SU-DHL-6 (cell line): Measurements from ENCODE around the gene NLGN2.

Experiments used
- H2AFZ ChIP-seq: fragments of 200-600 bp; sonication (generic); 2 replicates; pipeline ENCODE4 v1.6.1; 2014; ENCODE audit warnings: low read depth, mild to moderate bottlenecking, moderate library complexity, mixed read lengths, antibody characterized with exemption, low read length; ENCODE audit not compliant: severe bottlenecking
- H3F3A ChIP-seq: fragments of 200-600 bp; shearing (Covaris generic); 2 replicates; pipeline ENCODE4 v1.6.0; 2016; ENCODE audit warnings: antibody characterized with exemption, mild to moderate bottlenecking; ENCODE audit not compliant: insufficient read depth
- H3K27ac ChIP-seq: fragments of 200-600 bp; sonication (generic); 2 replicates; pipeline ENCODE4 v1.5.1; 2016; ENCODE audit warnings: low read depth, mild to moderate bottlenecking, low read length, moderate library complexity, mixed read lengths
- H3K27me3 ChIP-seq: fragments of 200-600 bp; sonication (generic), shearing (Covaris generic); 2 replicates; pipeline ENCODE4 v1.6.0; 2014; ENCODE audit warnings: mild to moderate bottlenecking, low read length
- H3K36me3 ChIP-seq: fragments of 200-600 bp; sonication (generic); 2 replicates; pipeline ENCODE4 v1.6.1; 2014; ENCODE audit warnings: mild to moderate bottlenecking, low read length, mixed read lengths
- H3K4me2 ChIP-seq: fragments of 300-600, 200-600 bp; shearing (Covaris generic), sonication (generic); 2 replicates; pipeline ENCODE4 v1.6.0; 2014; ENCODE audit warnings: low read length, low read depth, mild to moderate bottlenecking; ENCODE audit not compliant: poor library complexity, severe bottlenecking
- H3K4me3 ChIP-seq: fragments of 200-600 bp; sonication (generic); 2 replicates; pipeline ENCODE4 v1.5.1; 2014; ENCODE audit warnings: antibody characterized with exemption, low read length, mild to moderate bottlenecking, mixed read lengths; ENCODE audit not compliant: insufficient read depth, poor library complexity, severe bottlenecking
- H3K79me2 ChIP-seq: fragments of 200-600 bp; sonication (generic); 2 replicates; pipeline ENCODE4 v1.6.1; 2014; ENCODE audit warnings: mild to moderate bottlenecking, low read length, moderate library complexity; ENCODE audit not compliant: insufficient read depth
- H3K9ac ChIP-seq: fragments of 200-600 bp; sonication (generic); 2 replicates; pipeline ENCODE4 v1.7.0; 2014; ENCODE audit warnings: mild to moderate bottlenecking, low read length
- H3K9me2 ChIP-seq: fragments of 200-600 bp; sonication (generic); replicated peaks from 2 replicates; pipeline ENCODE4 v1.6.1; 2014; ENCODE audit warnings: low read length; ENCODE audit not compliant: insufficient read depth
- H3K9me3 ChIP-seq: fragments of 200-600 bp; sonication (generic); 2 replicates; pipeline ENCODE4 v1.6.1; 2014; ENCODE audit warnings: low read length, mixed read lengths; ENCODE audit not compliant: insufficient read depth
- H4K20me1 ChIP-seq: fragments of 200-600 bp; sonication (generic); 2 replicates; pipeline ENCODE4 v1.6.1; 2014; ENCODE audit warnings: low read depth, mild to moderate bottlenecking, antibody characterized with exemption, low read length, moderate library complexity, mixed read lengths
- CTCF ChIP-seq: fragments of 200-600 bp; sonication (generic); IDR thresholded peaks from one replicate; pipeline ENCODE4 v1.5.1; 2017; ENCODE audit warnings: antibody characterized with exemption, mild to moderate bottlenecking, low read length, moderate library complexity; ENCODE audit not compliant: insufficient read depth, poor library complexity, severe bottlenecking
- EZH2phosphoT487 ChIP-seq: fragments of 200-600 bp; sonication (generic), shearing (Covaris generic); conservative IDR thresholded peaks from 2 replicates; pipeline ENCODE4 v1.6.1; 2018; ENCODE audit warnings: mild to moderate bottlenecking, antibody characterized with exemption, low read length, moderate library complexity, mixed read lengths

NLGN2 gene

DNA sequence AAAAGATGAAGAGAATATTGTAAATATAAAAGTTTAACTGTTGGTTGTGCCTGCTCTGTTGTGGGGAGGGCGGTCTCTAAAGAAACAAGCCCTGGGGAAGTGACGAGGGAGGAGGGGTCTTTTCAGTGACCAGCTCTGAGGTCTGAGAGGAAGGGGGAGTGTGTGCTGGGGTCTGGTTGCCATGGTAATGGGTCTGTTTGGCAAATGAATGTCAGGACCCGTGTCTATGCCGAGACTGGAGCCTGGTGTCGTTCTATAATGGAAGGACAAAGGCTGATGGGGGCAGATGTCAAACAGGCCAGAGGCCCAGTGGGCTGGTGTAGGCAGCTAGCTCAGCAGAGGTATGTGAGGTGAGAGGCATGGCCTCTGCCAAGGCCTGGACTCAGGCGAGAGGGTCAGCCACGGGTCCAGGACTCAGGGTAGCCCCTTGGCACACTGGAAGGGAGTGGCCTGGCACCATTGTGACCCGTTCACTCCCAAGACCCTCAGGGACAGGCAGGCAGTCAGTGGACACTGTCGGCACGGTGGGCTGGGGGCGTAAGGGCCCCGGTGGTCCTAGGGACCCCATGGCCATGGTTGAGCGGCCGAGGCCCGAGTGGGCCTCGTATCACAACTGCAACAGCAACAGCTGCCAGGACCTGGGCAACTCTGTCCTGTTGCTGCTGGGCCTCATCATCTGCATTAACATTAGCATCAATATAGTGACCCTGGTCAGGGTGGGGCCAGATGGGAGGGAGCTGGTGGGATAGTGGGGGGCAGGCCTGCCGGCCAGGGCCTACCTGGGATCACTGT is 12.4 kb downstream of the NLGN2 start, which contains the start of gene SPEM1:
SPEM1 (plus strand) TSS at position 506 of the 792 bp plus-strand sequence; CDS start at position 567, 61 bp downstream.
- no peak for TF ChIP-seq EZH2phosphoT487
- TF ChIP-seq CTCF, result no peak
- Histone ChIP-seq H3K36me3 (no peaks in the 10 kb centered on the region), H3K79me2 (no peaks in the 10 kb centered on the region), H3K27ac (no peak within 1 kb of the TSS), H4K20me1 (no peaks in the 10 kb centered on the region), H3K27me3 (no peaks in the 10 kb centered on the region), H3K9ac (no peak within 1 kb of the TSS), H3K9me2 (no peaks in the 10 kb centered on the region), H3K4me3 (no peak within 1 kb of the TSS), H2AFZ (no peak within 1 kb of the TSS), H3F3A (no peaks in the 10 kb centered on the region), H3K4me2 (no peak within 1 kb of the TSS), H3K9me3 (no peaks in the 10 kb centered on the region)

DNA sequence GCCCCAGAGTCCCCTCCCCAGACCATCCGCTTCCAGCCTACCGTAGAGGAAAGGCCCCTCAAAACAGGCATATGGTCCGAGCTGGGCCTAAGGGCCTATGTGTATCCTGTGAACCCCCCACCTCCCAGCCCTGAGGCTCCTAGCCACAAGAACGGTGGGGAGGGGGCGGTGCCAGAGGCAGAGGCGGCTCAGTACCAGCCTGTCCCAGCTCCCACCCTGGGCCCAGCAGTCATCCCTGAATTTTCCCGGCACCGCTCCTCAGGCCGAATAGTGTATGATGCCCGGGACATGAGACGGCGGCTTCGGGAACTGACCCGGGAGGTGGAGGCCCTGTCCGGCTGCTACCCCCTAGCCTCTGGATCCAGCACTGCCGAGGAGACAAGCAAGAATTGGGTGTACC is 13.5 kb downstream of the NLGN2 start:
- Histone ChIP-seq H3K4me2 (no peak overlapping the region), H3K36me3 (no peaks in the 10 kb centered on the region), H3K79me2 (no peaks in the 10 kb centered on the region), H3F3A (no peaks in the 10 kb centered on the region), H4K20me1 (no peaks in the 10 kb centered on the region), H3K9me2 (no peaks in the 10 kb centered on the region), H3K27ac (no peak overlapping the region), H3K9ac (no peak overlapping the region), H2AFZ (no peak overlapping the region), H3K9me3 (no peaks in the 10 kb centered on the region), H3K27me3 (no peaks in the 10 kb centered on the region), H3K4me3 (no peak overlapping the region)
- TF ChIP-seq CTCF (no peak), EZH2phosphoT487 (no peak)

GRCh38 chr17:7423679-7424078 is 16.0 kb downstream of the NLGN2 start:
- H3K9ac ChIP-seq, result no peak overlapping the region
- TF ChIP-seq CTCF (no peak), EZH2phosphoT487 (no peak)
- no peaks in the 10 kb centered on the region for H3K79me2 ChIP-seq
- H3K9me3 ChIP-seq, result no peaks in the 10 kb centered on the region
- H3K4me2 ChIP-seq, result no peak overlapping the region
- no peak overlapping the region for H3K27ac ChIP-seq
- H3F3A ChIP-seq, result no peaks in the 10 kb centered on the region
- H3K27me3 ChIP-seq, result no peaks in the 10 kb centered on the region
- H3K36me3 ChIP-seq, result no peaks in the 10 kb centered on the region
- H2AFZ ChIP-seq, result no peak overlapping the region
- no peak overlapping the region for H3K4me3 ChIP-seq
- no peaks in the 10 kb centered on the region for H3K9me2 ChIP-seq
- H4K20me1 ChIP-seq, result no peaks in the 10 kb centered on the region
